GM10248 (cell line): ENCODE data around the gene ANKRD63.

Source experiments
- CTCF ChIA-PET: fragments of 300-600 bp; sonication (Branson Sonifier 250); formaldehyde crosslinking; extraction: SDS; loops from one replicate; lab custom pipeline; 2021; ENCODE audit warnings: antibody characterized with exemption; lab: Yijun Ruan, JAX
- POLR2A ChIA-PET: fragments of 350-650 bp; sonication (Branson Sonifier 250); formaldehyde crosslinking; extraction: SDS; loops from one replicate; lab custom pipeline; 2020; ENCODE audit warnings: antibody characterized with exemption; lab: Yijun Ruan, JAX
- DNase-seq: peaks from one replicate; pipeline ENCODE4 v3.0.0; 2012; ENCODE audit errors: extremely low spot score
- CTCF ChIP-seq: IDR thresholded peaks from 2 replicates; pipeline ENCODE4 v1.5.1; 2012; ENCODE audit warnings: mild to moderate bottlenecking, low read depth; ENCODE audit errors: extremely low read depth, missing control alignments, control extremely low read depth

Gene ANKRD63

GRCh38 chr15:40323953-40324937 is 41.4 kb upstream of the ANKRD63 start:
- ChIA-PET POLR2A (no interaction called here), CTCF (interaction anchor here (0.9 to 8.9 kb wide), 10 partner anchors 13 to 98 kb away, joined by 3 to 222 read pairs (median 6); partner anchors contain the start of genes CCDC9B, KNSTRN and PLCB2)
- no peak for DNase-seq
- TF ChIP-seq CTCF: no peak

- TF ChIP-seq CTCF: peak; percentile 40
- POLR2A ChIA-PET: interaction anchor here (0.8 to 1.2 kb wide), 2 partner anchors 13 to 15 kb away, joined by 3 to 4 read pairs; no protein-coding TSS in a partner anchor
- CTCF ChIA-PET: interaction anchor here (0.6 to 23.2 kb wide), 17 partner anchors 13 to 127 kb away, joined by 3 to 405 read pairs (median 4); partner anchors contain the start of genes ANKRD63, CCDC9B, KNSTRN and PLCB2
- peak; percentile 96 for DNase-seq
Observed at GRCh38 chr15:40323239-40323952, 40.5 kb upstream of the ANKRD63 start, which contains the start of gene INAFM2. INAFM2 (plus strand) TSS chr15:40323692; CDS start chr15:40324056, 364 bp downstream.

- TF ChIP-seq CTCF: no peak
- CTCF ChIA-PET: interaction anchor here (0.6 to 23.2 kb wide), 19 partner anchors 12 to 128 kb away, joined by 3 to 405 read pairs (median 4); partner anchors contain the start of genes ANKRD63, CCDC9B, KNSTRN and PLCB2
- DNase-seq: no peak
- POLR2A ChIA-PET: interaction anchor here (0.6 to 1.2 kb wide), 3 partner anchors 14 to 163 kb away, joined by 3 to 4 read pairs (median 3); no protein-coding TSS in a partner anchor
Observed at GRCh38 chr15:40322531-40323238, 39.8 kb upstream of the ANKRD63 start.

GRCh38 chr15:40320931-40321371 is 38.1 kb upstream of the ANKRD63 start:
- DNase-seq: peak; percentile 78
- TF ChIP-seq CTCF: peak; percentile 72
- ChIA-PET CTCF (interaction anchor here (1.0 to 23.2 kb wide), 19 partner anchors 8 to 283 kb away, joined by 3 to 405 read pairs (median 6); partner anchors contain the start of genes CCDC9B and PLCB2), POLR2A (no interaction called here)

- no peak for DNase-seq
- TF ChIP-seq CTCF: no peak
- CTCF ChIA-PET: interaction anchor here (1.0 to 23.2 kb wide), 22 partner anchors 8 to 282 kb away, joined by 3 to 405 read pairs (median 5); partner anchors contain the start of genes BAHD1, CCDC9B, PHGR1 and PLCB2
- POLR2A ChIA-PET: no interaction called here
Observed at GRCh38 chr15:40320409-40320808, 37.5 kb upstream of the ANKRD63 start.
